ENCODE measurements around the gene IL4. TPM values are rescaled to one million over a fixed set of nuclear protein-coding genes. Genes with fewer than 3 reads are reported as not detected.

The IL4 gene
- total RNA-seq, 1 donor from 2014 or later: not detected

GRCh38 chr5:132646583-132647266 lies 27.1 kb upstream of the IL4 start:
- Histone ChIP-seq H3K36me3 (peaks cover 16% of the 10 kb centered on the region), H3K9me3 (no peaks in the 10 kb centered on the region), H3K4me1 (no peaks in the 10 kb centered on the region), H3K4me3 (no peak overlapping the region), H3K27ac (no peak overlapping the region), H3K27me3 (no peaks in the 10 kb centered on the region)
- TF ChIP-seq CTCF (IDR thresholded peaks at IDR 0.05): no peak
- no peak for ATAC-seq
- no peak for DNase-seq
- intact Hi-C loops (cut with DNase I): no loop called here

- ATAC-seq: no peak
- Histone ChIP-seq H3K36me3 (peaks cover 9% of the 10 kb centered on the region), H3K27ac (no peak overlapping the region)
Observed at GRCh38 chr5:132647473-132647872, 26.3 kb upstream of the IL4 start.

GRCh38 chr5:132648355-132648754 lies 25.4 kb upstream of the IL4 start:
- Histone ChIP-seq H3K4me1 (no peaks in the 10 kb centered on the region), H3K27ac (no peak overlapping the region), H3K9me3 (no peaks in the 10 kb centered on the region), H3K36me3 (peaks cover under 1% of the 10 kb centered on the region), H3K27me3 (peaks cover 3% of the 10 kb centered on the region), H3K4me3 (no peak overlapping the region)
- no peak for ATAC-seq
- no peak for DNase-seq
- intact Hi-C loops (cut with DNase I): no loop called here
- no peak for TF ChIP-seq CTCF (IDR thresholded peaks at IDR 0.05)

More at GRCh38 chr5:132647473-132647872, 26.3 kb upstream of the IL4 start:
- no peak for TF ChIP-seq CTCF (IDR thresholded peaks at IDR 0.05)
- Histone ChIP-seq H3K4me3 (no peak overlapping the region), H3K9me3 (no peaks in the 10 kb centered on the region), H3K4me1 (no peaks in the 10 kb centered on the region), H3K27me3 (peaks cover under 1% of the 10 kb centered on the region)
- intact Hi-C loops (cut with DNase I): no loop called here
- no peak for DNase-seq

GRCh38 chr5:132651838-132652469 lies 21.8 kb upstream of the IL4 start:
- no peak overlapping the region for H3K4me3 ChIP-seq
- TF ChIP-seq CTCF (IDR thresholded peaks at IDR 0.05): no peak
- H3K9me3 ChIP-seq: no peaks in the 10 kb centered on the region
- ATAC-seq (no peak), DNase-seq (no peak)
- H3K4me1 ChIP-seq: peaks cover 4% of the 10 kb centered on the region
- intact Hi-C loops (cut with DNase I): no loop called here
- H3K27me3 ChIP-seq: peaks cover 31% of the 10 kb centered on the region
- no peak overlapping the region for H3K27ac ChIP-seq
- H3K36me3 ChIP-seq: no peaks in the 10 kb centered on the region

- DNase-seq: no peak
- no peak for ATAC-seq
- H3K27me3 ChIP-seq: peaks cover 39% of the 10 kb centered on the region
- H3K4me3 ChIP-seq: no peak overlapping the region
- H3K36me3 ChIP-seq: no peaks in the 10 kb centered on the region
- TF ChIP-seq CTCF (IDR thresholded peaks at IDR 0.05): no peak
- peaks cover 4% of the 10 kb centered on the region for H3K4me1 ChIP-seq
- H3K9me3 ChIP-seq: no peaks in the 10 kb centered on the region
- H3K27ac ChIP-seq: no peak overlapping the region
- intact Hi-C loops (cut with DNase I): no loop called here
Observed at GRCh38 chr5:132653716-132654115, 20.1 kb upstream of the IL4 start.
